Neutrophil (primary cell): ENCODE measurements around the gene LATS1.

ENCODE experiments used
- H3K27ac ChIP-seq: fragments of 200-600 bp; sonication (generic); 2 replicates; pipeline ENCODE4 v1.5.1; 2016; ENCODE audit warnings: mild to moderate bottlenecking, moderate library complexity
- H3K27me3 ChIP-seq: fragments of 200-600 bp; sonication (generic); 2 replicates; pipeline ENCODE4 v1.6.0; 2016; ENCODE audit warnings: mild to moderate bottlenecking
- H3K36me3 ChIP-seq: fragments of 200-600 bp; sonication (generic); 2 replicates; pipeline ENCODE4 v1.5.1; 2017
- H3K4me1 ChIP-seq, 2 experiments: fragments of 200-600 bp in 1 of 2; sonication (generic) in 1 of 2; 1 replicate in 1 of 2; 2 replicates in 1 of 2; pipeline versions ENCODE4 v1.5.1 to v1.6.1; 2013 to 2016; ENCODE audit warnings: low read depth in 1 of 2, low read length in 1 of 2, mild to moderate bottlenecking in 1 of 2, moderate library complexity in 1 of 2; ENCODE audit not compliant: control insufficient read depth in 1 of 2, insufficient read depth in 1 of 2
- H3K4me3 ChIP-seq, 2 experiments: fragments of 200-600 bp in 1 of 2; sonication (generic) in 1 of 2; 1 replicate in 1 of 2; 2 replicates in 1 of 2; pipeline ENCODE4 v1.5.1; 2013 to 2016; ENCODE audit warnings: low read depth in 1 of 2, low read length in 1 of 2, mild to moderate bottlenecking in 1 of 2, moderate library complexity in 1 of 2
- H3K9me3 ChIP-seq: fragments of 200-600 bp; sonication (generic); 2 replicates; pipeline ENCODE4 v1.5.1; 2016
- CTCF ChIP-seq: fragments of 200-600 bp; sonication (generic); IDR thresholded peaks from 2 replicates; pipeline ENCODE4 v1.5.1; 2016; ENCODE audit warnings: antibody characterized with exemption

Gene LATS1

GRCh38 chr6:149714442-149714841 is 3.5 kb downstream of the LATS1 start:
- no peaks in the 10 kb centered on the region for H3K36me3 ChIP-seq
- H3K9me3 ChIP-seq: no peaks in the 10 kb centered on the region
- TF ChIP-seq CTCF: no peak
- H3K27ac ChIP-seq: no peak overlapping the region
- H3K27me3 ChIP-seq: no peaks in the 10 kb centered on the region
- H3K4me3 ChIP-seq: no peak overlapping the region
- peaks cover 29 to 30% of the 10 kb centered on the region in 2 experiments for H3K4me1 ChIP-seq

GRCh38 chr6:149711711-149712110 is 6.2 kb downstream of the LATS1 start:
- Histone ChIP-seq H3K9me3 (no peaks in the 10 kb centered on the region), H3K4me3 (no peak overlapping the region), H3K27ac (no peak overlapping the region), H3K36me3 (no peaks in the 10 kb centered on the region), H3K4me1 (peaks cover 14 to 16% of the 10 kb centered on the region in 2 experiments), H3K27me3 (no peaks in the 10 kb centered on the region)
- no peak for TF ChIP-seq CTCF

GRCh38 chr6:149701714-149702113 is 16.2 kb downstream of the LATS1 start:
- no peaks in the 10 kb centered on the region for H3K4me1 ChIP-seq
- no peaks in the 10 kb centered on the region for H3K27me3 ChIP-seq
- peaks cover 18% of the 10 kb centered on the region for H3K36me3 ChIP-seq
- no peak for TF ChIP-seq CTCF
- H3K9me3 ChIP-seq: no peaks in the 10 kb centered on the region
- H3K27ac ChIP-seq: no peak overlapping the region
- H3K4me3 ChIP-seq: no peak overlapping the region

GRCh38 chr6:149699150-149699549 is 18.8 kb downstream of the LATS1 start:
- peaks cover 27% of the 10 kb centered on the region for H3K36me3 ChIP-seq
- no peaks in the 10 kb centered on the region for H3K27me3 ChIP-seq
- no peak for TF ChIP-seq CTCF
- H3K4me1 ChIP-seq: no peaks in the 10 kb centered on the region
- no peak overlapping the region for H3K4me3 ChIP-seq
- H3K9me3 ChIP-seq: no peaks in the 10 kb centered on the region
- H3K27ac ChIP-seq: no peak overlapping the region

- TF ChIP-seq CTCF: no peak
- no peak overlapping the region for H3K4me3 ChIP-seq
- peaks cover 36% of the 10 kb centered on the region for H3K36me3 ChIP-seq
- H3K4me1 ChIP-seq: no peaks in the 10 kb centered on the region
- H3K27me3 ChIP-seq: no peaks in the 10 kb centered on the region
- no peak overlapping the region for H3K27ac ChIP-seq
- H3K9me3 ChIP-seq: no peaks in the 10 kb centered on the region
Observed at GRCh38 chr6:149698175-149698574, 19.7 kb downstream of the LATS1 start.

GRCh38 chr6:149696901-149697300 is 21.0 kb downstream of the LATS1 start:
- Histone ChIP-seq H3K27ac (no peak overlapping the region), H3K36me3 (peaks cover 49% of the 10 kb centered on the region), H3K4me1 (no peaks in the 10 kb centered on the region), H3K27me3 (no peaks in the 10 kb centered on the region), H3K9me3 (no peaks in the 10 kb centered on the region), H3K4me3 (no peak overlapping the region)
- TF ChIP-seq CTCF: no peak
